IMR-90 (cell line): ENCODE data around the gene ANKRD35. TPM values are rescaled to one million over a fixed set of nuclear protein-coding genes. Genes with fewer than 3 reads are reported as not detected.

Source experiments
- ATAC-seq: fragments of 200-7000 bp; cut with Tn5 transposase; 2 replicates; pipeline ENCODE4 v1.9.1; 2020; ENCODE audit warnings: low read depth, mild to moderate bottlenecking, moderate library complexity
- BruUV-seq: library from RNA; stranded (reverse); fragments of 400-500 nt; replicated peaks from 2 replicates; lab custom pipeline; 2021; lab: Mats Ljungman, UMichigan
- CTCF ChIA-PET: fragments of 300-600 bp; formaldehyde crosslinking; extraction: SDS; loops from one replicate; lab custom pipeline; 2021; ENCODE audit warnings: antibody characterized with exemption; lab: Yijun Ruan, JAX
- POLR2A ChIA-PET: fragments of 300-600 bp; sonication (Branson Sonifier 250); formaldehyde crosslinking; loops from one replicate; lab custom pipeline; 2022; ENCODE audit warnings: antibody characterized with exemption; ENCODE audit not compliant: unreplicated experiment; lab: Charles Lee
- DNase-seq: peaks from one replicate; pipeline ENCODE4 v3.0.0; 2013
- H2AFZ ChIP-seq: replicated peaks from 2 replicates; pipeline ENCODE3; 2013; ENCODE audit warnings: low read length, mild to moderate bottlenecking; ENCODE audit not compliant: poor library complexity
- H2AK5ac ChIP-seq: 2 replicates; pipeline ENCODE4 v1.6.1; 2013; ENCODE audit warnings: low read depth, low read length, inconsistent platforms
- H2AK9ac ChIP-seq: replicated peaks from 2 replicates; pipeline ENCODE3; 2013; ENCODE audit warnings: mild to moderate bottlenecking, low read depth, low read length, moderate library complexity; ENCODE audit not compliant: poor library complexity
- H2BK120ac ChIP-seq: 2 replicates; pipeline ENCODE4 v1.6.1; 2013; ENCODE audit warnings: low read depth, low read length, inconsistent platforms
- H2BK15ac ChIP-seq: 3 replicates; pipeline ENCODE4 v1.6.1; 2013; ENCODE audit warnings: low read depth, low read length, inconsistent platforms
- H2BK20ac ChIP-seq: 2 replicates; pipeline ENCODE4 v1.6.1; 2013; ENCODE audit warnings: low read depth, mild to moderate bottlenecking, inconsistent platforms, low read length, moderate library complexity
- H2BK5ac ChIP-seq: 2 replicates; pipeline ENCODE4 v1.6.1; 2013; ENCODE audit warnings: mild to moderate bottlenecking, low read depth, low read length, inconsistent platforms; ENCODE audit not compliant: poor library complexity, severe bottlenecking
- H3K14ac ChIP-seq: replicated peaks from 2 replicates; pipeline ENCODE4 v1.6.1; 2013; ENCODE audit warnings: low read depth, low read length, inconsistent platforms
- H3K18ac ChIP-seq: 2 replicates; pipeline ENCODE4 v1.6.1; 2013; ENCODE audit warnings: low read depth, low read length, control low read depth
- H3K23ac ChIP-seq: 2 replicates; pipeline ENCODE4 v1.6.1; 2013; ENCODE audit warnings: low read depth, low read length, inconsistent platforms
- H3K27ac ChIP-seq: 2 replicates; pipeline ENCODE4 v1.5.1; 2013; ENCODE audit warnings: mild to moderate bottlenecking, control low read depth, low read length; ENCODE audit not compliant: insufficient read depth
- H3K27me3 ChIP-seq: 2 replicates; pipeline ENCODE4 v1.6.1; 2013; ENCODE audit warnings: low read length; ENCODE audit not compliant: control insufficient read depth, insufficient read depth
- H3K36me3 ChIP-seq: 2 replicates; pipeline ENCODE4 v1.6.1; 2013; ENCODE audit warnings: low read length, mixed read lengths; ENCODE audit not compliant: control insufficient read depth, insufficient read depth
- H3K4ac ChIP-seq: 2 replicates; pipeline ENCODE4 v1.6.1; 2013; ENCODE audit warnings: low read depth, low read length, inconsistent platforms
- H3K4me1 ChIP-seq: 2 replicates; pipeline ENCODE4 v1.6.1; 2013; ENCODE audit warnings: low read length, mixed read lengths; ENCODE audit not compliant: control insufficient read depth, insufficient read depth
- H3K4me2 ChIP-seq: 2 replicates; pipeline ENCODE4 v1.6.1; 2013; ENCODE audit warnings: low read depth, mild to moderate bottlenecking, control low read depth, low read length, moderate library complexity
- H3K4me3 ChIP-seq: 2 replicates; pipeline ENCODE4 v1.5.1; 2013; ENCODE audit warnings: low read depth, mild to moderate bottlenecking, control low read depth, low read length, moderate library complexity; ENCODE audit not compliant: insufficient read depth
- H3K56ac ChIP-seq: 2 replicates; pipeline ENCODE4 v1.6.1; 2013; ENCODE audit warnings: low read length, inconsistent platforms; ENCODE audit not compliant: insufficient read depth; ENCODE audit errors: extremely low read depth
- H3K79me1 ChIP-seq, 2 experiments: 2 replicates each; pipeline ENCODE4 v1.6.1; 2013; ENCODE audit warnings: low read length in 2 of 2, inconsistent platforms in 1 of 2, low read depth in 1 of 2
- H3K9ac ChIP-seq: 2 replicates; pipeline ENCODE4 v1.6.1; 2013; ENCODE audit warnings: low read depth, low read length, control low read depth
- H3K9me1 ChIP-seq: 2 replicates; pipeline ENCODE4 v1.6.1; 2013; ENCODE audit warnings: low read length, inconsistent platforms; ENCODE audit not compliant: insufficient read depth
- H3K9me3 ChIP-seq: 2 replicates; pipeline ENCODE4 v1.6.1; 2013; ENCODE audit warnings: low read length; ENCODE audit not compliant: control insufficient read depth, insufficient read depth
- H4K20me1 ChIP-seq: 2 replicates; pipeline ENCODE4 v1.6.1; 2013; ENCODE audit warnings: low read length, inconsistent platforms; ENCODE audit not compliant: insufficient read depth
- H4K5ac ChIP-seq: 2 replicates; pipeline ENCODE4 v1.6.1; 2013; ENCODE audit warnings: mild to moderate bottlenecking, low read depth, low read length, control low read depth
- H4K8ac ChIP-seq, 2 experiments: 2 replicates each; pipeline ENCODE4 v1.6.1; 2013; ENCODE audit warnings: low read depth in 2 of 2, low read length in 2 of 2, control low read depth in 1 of 2, inconsistent platforms in 1 of 2
- H4K91ac ChIP-seq: 2 replicates; pipeline ENCODE4 v1.6.1; 2013; ENCODE audit warnings: low read depth, low read length, inconsistent platforms; ENCODE audit not compliant: insufficient read depth
- BHLHE40 ChIP-seq: fragments of 150-350 bp; IDR thresholded peaks from 2 replicates; pipeline ENCODE4 v1.6.1; 2016; ENCODE audit warnings: mild to moderate bottlenecking, low read depth, low read length
- CEBPB ChIP-seq: IDR thresholded peaks from 2 replicates; pipeline ENCODE4 v1.6.1; 2012; ENCODE audit warnings: low read depth, low read length, improper control_type of control experiment
- CHD1 ChIP-seq: IDR thresholded peaks from 2 replicates; pipeline ENCODE4 v1.6.1; 2012; ENCODE audit warnings: low read depth, low read length, improper control_type of control experiment
- ELK1 ChIP-seq: fragments of 150-350 bp; IDR thresholded peaks from 2 replicates; pipeline ENCODE4 v1.6.1; 2016; ENCODE audit warnings: low read depth, mild to moderate bottlenecking, low read length, moderate library complexity, borderline replicate concordance
- FOS ChIP-seq: fragments of 150-350 bp; IDR thresholded peaks from 2 replicates; pipeline ENCODE4 v1.6.1; 2016; ENCODE audit warnings: low read depth, low read length
- MAFK ChIP-seq: IDR thresholded peaks from 2 replicates; pipeline ENCODE4 v1.6.1; 2012; ENCODE audit warnings: low read depth, low read length, improper control_type of control experiment
- MAZ ChIP-seq: IDR thresholded peaks from 2 replicates; pipeline ENCODE4 v1.6.1; 2012; ENCODE audit warnings: low read depth, mild to moderate bottlenecking, low read length, improper control_type of control experiment, moderate library complexity, borderline replicate concordance
- MXI1 ChIP-seq: IDR thresholded peaks from 2 replicates; pipeline ENCODE4 v1.6.1; 2012; ENCODE audit warnings: low read depth, mild to moderate bottlenecking, low read length, moderate library complexity, borderline replicate concordance
- NFE2L2 ChIP-seq: fragments of 150-350 bp; IDR thresholded peaks from 2 replicates; pipeline ENCODE4 v1.6.1; 2016; ENCODE audit warnings: low read depth, mild to moderate bottlenecking, low read length
- POLR2A ChIP-seq: IDR thresholded peaks from 2 replicates; pipeline ENCODE4 v1.6.1; 2012; ENCODE audit warnings: mild to moderate bottlenecking, low read depth, low read length
- RAD21 ChIP-seq: IDR thresholded peaks from 2 replicates; pipeline ENCODE4 v1.6.1; 2012; ENCODE audit warnings: low read length, improper control_type of control experiment
- RCOR1 ChIP-seq: IDR thresholded peaks from 2 replicates; pipeline ENCODE4 v1.6.1; 2012; ENCODE audit warnings: mild to moderate bottlenecking, low read length, improper control_type of control experiment; ENCODE audit not compliant: insufficient replicate concordance
- RFX5 ChIP-seq: IDR thresholded peaks from 2 replicates; pipeline ENCODE4 v1.8.0; 2012; ENCODE audit warnings: low read depth, mild to moderate bottlenecking, low read length, moderate library complexity
- SMC3 ChIP-seq: fragments of 150-350 bp; IDR thresholded peaks from 2 replicates; pipeline ENCODE4 v1.6.1; 2016; ENCODE audit warnings: low read depth, mild to moderate bottlenecking, antibody characterized with exemption, low read length, moderate library complexity
- WGBS, 2 experiments: methylation state at CpG; one replicate each; pipeline versions ENCODE4 v1.1.5 to v1.1.7; 2013; ENCODE audit warnings: missing lambda C conversion rate in 2 of 2; ENCODE audit not compliant: insufficient read length in 1 of 2; ENCODE audit errors: extremely low coverage in 2 of 2; 5-methylcytosine and 5-hydroxymethylcytosine counted together
- dilution Hi-C: fragments of 300-500 bp; cut with HindIII; formaldehyde crosslinking; loops from one replicate; pipeline ENCODE4 v1.14.3; 2018; ENCODE audit warnings: low sequenced_read_pairs; ENCODE audit not compliant: unreplicated experiment
- in situ Hi-C: fragments of 300-500 bp; cut with MboI; formaldehyde crosslinking; loops from 3 replicates; pipeline ENCODE4 v1.14.3; 2019; ENCODE audit warnings: low sequenced_read_pairs, inconsistent platforms, mixed read lengths
- intact Hi-C: fragments of 100-400 bp; cut with micrococcal nuclease; formaldehyde crosslinking; loops from 2 replicates; pipeline ENCODE4 v1.10.0; 2022
- polyA plus RNA-seq, 3 experiments: library from polyadenylated mRNA; depleted of rRNA; stranded (reverse); fragments of >200 nt; gene quantifications; 2 replicates each; pipeline ENCODE4 v1.2.3, GENCODE V29; 2012; ENCODE audit warnings: low replicate concordance in 1 of 3
- total RNA-seq: library from RNA; depleted of rRNA; stranded (reverse); fragments of >200 nt; gene quantifications from 2 replicates; pipeline ENCODE4 v1.2.3, GENCODE V29; 2012
- TF ChIP-seq, protein P1 (sequence below): conservative IDR thresholded peaks from 2 replicates; pipeline ENCODE4 v1.5.1; 2012; ENCODE audit warnings: mild to moderate bottlenecking, low read depth, low read length, improper control_type of control experiment
- TF ChIP-seq, protein P2 (sequence below): fragments of 150-350 bp; IDR thresholded peaks from 2 replicates; pipeline ENCODE4 v1.6.1; 2017; ENCODE audit warnings: mild to moderate bottlenecking, antibody characterized with exemption, low read length, low read depth

The ANKRD35 gene
- total and polyA plus RNA-seq, 2 of the 4 experiments (the other 2 are of a cell fraction) = 0.90 to 2.4 TPM

GRCh38 chr1:145874646-145875045 is 11.0 kb downstream of the ANKRD35 start:
- no peak overlapping the region for H2BK120ac ChIP-seq
- H2AK5ac ChIP-seq = no peak overlapping the region
- no peak overlapping the region for H2BK20ac ChIP-seq
- in situ Hi-C loops = loop anchor here (5.0 kb wide), 1 partner anchor 48 kb away; no protein-coding TSS in a partner anchor
- no peaks in the 10 kb centered on the region for H3K9me3 ChIP-seq
- 97% methylated on average over 6 of the region's 12 CpGs; no CpG with 5 or more reads in 1 of the 2 experiments for WGBS, 2 experiments
- H3K9ac ChIP-seq = no peak overlapping the region
- H3K9me1 ChIP-seq = no peaks in the 10 kb centered on the region
- no peak overlapping the region for H4K91ac ChIP-seq
- no peak overlapping the region for H2AK9ac ChIP-seq
- no peak overlapping the region for H3K4ac ChIP-seq
- H4K5ac ChIP-seq = no peak overlapping the region
- no peak overlapping the region for H3K18ac ChIP-seq
- TF ChIP-seq FOS (no peak), MAZ (no peak), NFE2L2 (no peak), BHLHE40 (no peak), CEBPB (no peak), CHD1 (no peak), RFX5 (no peak), MXI1 (no peak), ELK1 (no peak), MAFK (no peak), POLR2A (no peak), RAD21 (no peak), RCOR1 (no peak), SMC3 (no peak)
- TF ChIP-seq, protein P1, sequence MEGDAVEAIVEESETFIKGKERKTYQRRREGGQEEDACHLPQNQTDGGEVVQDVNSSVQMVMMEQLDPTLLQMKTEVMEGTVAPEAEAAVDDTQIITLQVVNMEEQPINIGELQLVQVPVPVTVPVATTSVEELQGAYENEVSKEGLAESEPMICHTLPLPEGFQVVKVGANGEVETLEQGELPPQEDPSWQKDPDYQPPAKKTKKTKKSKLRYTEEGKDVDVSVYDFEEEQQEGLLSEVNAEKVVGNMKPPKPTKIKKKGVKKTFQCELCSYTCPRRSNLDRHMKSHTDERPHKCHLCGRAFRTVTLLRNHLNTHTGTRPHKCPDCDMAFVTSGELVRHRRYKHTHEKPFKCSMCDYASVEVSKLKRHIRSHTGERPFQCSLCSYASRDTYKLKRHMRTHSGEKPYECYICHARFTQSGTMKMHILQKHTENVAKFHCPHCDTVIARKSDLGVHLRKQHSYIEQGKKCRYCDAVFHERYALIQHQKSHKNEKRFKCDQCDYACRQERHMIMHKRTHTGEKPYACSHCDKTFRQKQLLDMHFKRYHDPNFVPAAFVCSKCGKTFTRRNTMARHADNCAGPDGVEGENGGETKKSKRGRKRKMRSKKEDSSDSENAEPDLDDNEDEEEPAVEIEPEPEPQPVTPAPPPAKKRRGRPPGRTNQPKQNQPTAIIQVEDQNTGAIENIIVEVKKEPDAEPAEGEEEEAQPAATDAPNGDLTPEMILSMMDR = no peak
- TF ChIP-seq, protein P2, sequence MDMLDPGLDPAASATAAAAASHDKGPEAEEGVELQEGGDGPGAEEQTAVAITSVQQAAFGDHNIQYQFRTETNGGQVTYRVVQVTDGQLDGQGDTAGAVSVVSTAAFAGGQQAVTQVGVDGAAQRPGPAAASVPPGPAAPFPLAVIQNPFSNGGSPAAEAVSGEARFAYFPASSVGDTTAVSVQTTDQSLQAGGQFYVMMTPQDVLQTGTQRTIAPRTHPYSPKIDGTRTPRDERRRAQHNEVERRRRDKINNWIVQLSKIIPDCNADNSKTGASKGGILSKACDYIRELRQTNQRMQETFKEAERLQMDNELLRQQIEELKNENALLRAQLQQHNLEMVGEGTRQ = no peak
- no peak overlapping the region for H3K27ac ChIP-seq
- POLR2A ChIA-PET = no interaction called here
- H2BK15ac ChIP-seq = no peak overlapping the region
- no peaks in the 10 kb centered on the region; the same call in 1 of the 2 replicates for H3K27me3 ChIP-seq
- no peak overlapping the region for H3K4me3 ChIP-seq
- H3K79me1 ChIP-seq = 0 out of 4 replicates have a peak, but pooled peaks cover 0 to 4% of the 10 kb centered on the region in 2 experiments
- no peak overlapping the region for H3K4me2 ChIP-seq
- no peak overlapping the region for H3K23ac ChIP-seq
- H3K4me1 ChIP-seq = peaks cover 10% of the 10 kb centered on the region
- H4K8ac ChIP-seq = no peak overlapping the region
- dilution Hi-C loops = no loop called here
- intact Hi-C loops = no loop called here
- no peak overlapping the region for H3K14ac ChIP-seq
- H2BK5ac ChIP-seq = no peak overlapping the region
- ATAC-seq (no peak), DNase-seq (no peak)
- no TSS peak for BruUV-seq
- H2AFZ ChIP-seq = no peak overlapping the region
- H3K56ac ChIP-seq = no peak overlapping the region
- CTCF ChIA-PET = interaction anchor here (0.6 to 1.2 kb wide), 3 partner anchors 17 to 77 kb away, joined by 3 to 5 read pairs (median 4); partner anchors contain the start of gene ITGA10
- no peaks in the 10 kb centered on the region for H4K20me1 ChIP-seq
- H3K36me3 ChIP-seq = no peaks in the 10 kb centered on the region
